HepG2 (cell line): ENCODE data around the gene CCDC87. TPM values are rescaled to one million over a fixed set of nuclear protein-coding genes. Genes with fewer than 3 reads are reported as not detected.
A peak's percentile ranks its signal among the peaks of the same experiment; 100 is the strongest.

Experiments used
- CHCHD3 ChIP-seq: sonication (generic); formaldehyde crosslinking; IDR thresholded peaks from 2 replicates; pipeline ENCODE4 v1.8.0; 2022; ENCODE audit warnings: mild to moderate bottlenecking, missing genetic modification reagents, moderate library complexity
- DPF2 ChIP-seq: sonication (generic); formaldehyde crosslinking; IDR thresholded peaks from 2 replicates; pipeline ENCODE4 v1.4.0; 2020; ENCODE audit warnings: mild to moderate bottlenecking, low read depth, missing genetic modification reagents, borderline replicate concordance
- FOXO1 ChIP-seq: sonication (generic); formaldehyde crosslinking; IDR thresholded peaks from 2 replicates; pipeline ENCODE4 v1.4.0; 2020; ENCODE audit warnings: missing genetic modification reagents
- HOXA9 ChIP-seq: sonication (generic); formaldehyde crosslinking; IDR thresholded peaks from 2 replicates; pipeline ENCODE4 v1.8.1; 2022; ENCODE audit warnings: missing genetic modification reagents, mild to moderate bottlenecking, moderate library complexity, borderline replicate concordance
- IRF1 ChIP-seq: sonication (generic); formaldehyde crosslinking; IDR thresholded peaks from 2 replicates; pipeline ENCODE4 v1.4.0; 2020; ENCODE audit warnings: low read depth, mild to moderate bottlenecking, missing genetic modification reagents
- MAFG ChIP-seq: sonication (generic); formaldehyde crosslinking; IDR thresholded peaks from 2 replicates; pipeline ENCODE4 v1.5.1; 2020; ENCODE audit warnings: mild to moderate bottlenecking, missing genetic modification reagents
- MEF2D ChIP-seq: sonication (generic); formaldehyde crosslinking; IDR thresholded peaks from 2 replicates; pipeline ENCODE4 v1.5.1; 2020; ENCODE audit warnings: mild to moderate bottlenecking, missing genetic modification reagents
- POGZ ChIP-seq: sonication (generic); formaldehyde crosslinking; IDR thresholded peaks from 2 replicates; pipeline ENCODE4 v1.4.0; 2020; ENCODE audit warnings: mild to moderate bottlenecking, missing genetic modification reagents
- RARG ChIP-seq: sonication (generic); formaldehyde crosslinking; IDR thresholded peaks from 2 replicates; pipeline ENCODE4 v1.4.0; 2020; ENCODE audit warnings: low read depth, mild to moderate bottlenecking, missing genetic modification reagents
- STAG1 ChIP-seq: sonication (generic); formaldehyde crosslinking; IDR thresholded peaks from 2 replicates; pipeline ENCODE4 v1.4.0; 2020; ENCODE audit warnings: missing genetic modification reagents
- THAP11 ChIP-seq: IDR thresholded peaks from 2 replicates; pipeline ENCODE4 v1.6.1; 2016; ENCODE audit warnings: missing biosample characterization, missing genetic modification reagents
- ZNF18 ChIP-seq: sonication (generic); formaldehyde crosslinking; IDR thresholded peaks from 2 replicates; pipeline ENCODE4 v1.8.0; 2022; ENCODE audit warnings: mild to moderate bottlenecking, missing genetic modification reagents; ENCODE audit not compliant: insufficient replicate concordance
- ZNF513 ChIP-seq: sonication (generic); formaldehyde crosslinking; conservative IDR thresholded peaks from 2 replicates; pipeline ENCODE4 v1.5.0; 2020; ENCODE audit warnings: missing genetic modification reagents
- ZNF569 ChIP-seq: sonication (generic); formaldehyde crosslinking; IDR thresholded peaks from 2 replicates; pipeline ENCODE4 v1.5.0; 2020; ENCODE audit warnings: mild to moderate bottlenecking, missing genetic modification reagents, moderate library complexity, borderline replicate concordance
- ZNF609 ChIP-seq: sonication (generic); formaldehyde crosslinking; IDR thresholded peaks from 2 replicates; pipeline ENCODE4 v1.4.0; 2020; ENCODE audit warnings: mild to moderate bottlenecking, missing genetic modification reagents, borderline replicate concordance
- ZNF672 ChIP-seq: sonication (generic); formaldehyde crosslinking; IDR thresholded peaks from 2 replicates; pipeline ENCODE4 v1.8.1; 2022; ENCODE audit warnings: missing genetic modification reagents
- ZNF713 ChIP-seq: sonication (generic); formaldehyde crosslinking; IDR thresholded peaks from 2 replicates; pipeline ENCODE4 v1.4.0; 2020; ENCODE audit warnings: mild to moderate bottlenecking, missing genetic modification reagents
- ZSCAN9 ChIP-seq: IDR thresholded peaks from 2 replicates; pipeline ENCODE4 v1.6.1; 2016; ENCODE audit warnings: borderline replicate concordance
- polyA plus RNA-seq, 8 experiments: library from polyadenylated mRNA; depleted of rRNA in 3 of 8; stranded (reverse) in 7 of 8; unstranded in 1 of 8; fragments of >200 nt; fragmentation: Illumina TruSeq in 4 of 8; extraction: Trizol in 4 of 8; gene quantifications; 2 replicates each; pipeline versions ENCODE4 v1.2.1 to v1.2.3, GENCODE V29; 2011 to 2016; ENCODE audit warnings: low read depth in 4 of 8, missing spikeins in 1 of 8, mixed read lengths in 1 of 8; ENCODE audit not compliant: insufficient read depth in 1 of 8
- total RNA-seq, 5 experiments: library from RNA; depleted of rRNA; stranded (reverse); fragments of >200 nt; fragmentation: Illumina TruSeq; extraction: Trizol; gene quantifications; 2 replicates each; pipeline ENCODE4 v1.2.3, GENCODE V29; 2016; ENCODE audit warnings: low read depth in 1 of 5

CCDC87 gene
- total and polyA plus RNA-seq, 2 of the 13 experiments (the other 11 are each of a cell fraction or from before 2014, with no cell fraction given), result 0.05 to 0.42 TPM

GRCh38 chr11:66545701-66546367 lies 47.0 kb downstream of the CCDC87 start, which contains the start of gene ZDHHC24 (continued):
- TF ChIP-seq ZNF609, result no peak
- TF ChIP-seq DPF2, result no peak
- TF ChIP-seq ZNF18 (CRISPR knock-in tag), result no peak
- TF ChIP-seq FOXO1 (CRISPR knock-in tag), result no peak
- TF ChIP-seq MAFG, result no peak
- TF ChIP-seq IRF1 (CRISPR knock-in tag), result no peak
- TF ChIP-seq ZNF672 (CRISPR knock-in tag), result no peak
- no peak for TF ChIP-seq RARG (CRISPR knock-in tag)
- TF ChIP-seq ZNF513 (CRISPR knock-in tag), result 0 out of 2 replicates have a peak, but pooled peaks have one; percentile 54
- no peak for TF ChIP-seq MEF2D (CRISPR knock-in tag)
- peak; percentile 78 for TF ChIP-seq THAP11 (CRISPR knock-in tag)
- TF ChIP-seq ZNF713 (CRISPR knock-in tag), result no peak
- no peak for TF ChIP-seq ZSCAN9 (CRISPR knock-in tag)
- 0 out of 2 replicates have a peak, but pooled peaks have one; percentile 34 for TF ChIP-seq POGZ
- TF ChIP-seq ZNF569 (CRISPR knock-in tag), result no peak
- no peak for TF ChIP-seq HOXA9 (CRISPR knock-in tag)
- no peak for TF ChIP-seq CHCHD3 (CRISPR knock-in tag)
- TF ChIP-seq STAG1, result no peak
